Astrocyte of the cerebellum (primary cell): ENCODE results near the gene GGCT.
"Not testable (repeated sequence)": the region's sequence is repeated elsewhere in the genome, so short reads cannot be mapped to it uniquely, and the experiment has no call there.

Source experiments
- DNase-seq: peaks from one replicate; pipeline ENCODE4 v3.0.0-alpha.2; 2011; ENCODE audit warnings: low read depth
- H3K4me3 ChIP-seq: 2 replicates; pipeline ENCODE4 v1.5.1; 2011; ENCODE audit warnings: mild to moderate bottlenecking, low read depth, low read length, moderate library complexity
- CTCF ChIP-seq: IDR thresholded peaks from 2 replicates; pipeline ENCODE4 v1.5.1; 2012; ENCODE audit warnings: low read length, low read depth, moderate library complexity, mild to moderate bottlenecking; ENCODE audit errors: missing control alignments
- in situ Hi-C: cut with HindIII; loops from 2 replicates; pipeline ENCODE4 v1.10.0; 2017; ENCODE audit warnings: low sequenced_read_pairs

The GGCT gene

GRCh38 chr7:30528779-30529178 lies 24.1 kb upstream of the GGCT start:
- in situ Hi-C loops = no loop called here
- no peak for TF ChIP-seq CTCF
- no peak for DNase-seq
- no peak overlapping the region for H3K4me3 ChIP-seq

GRCh38 chr7:30527297-30527696 lies 22.7 kb upstream of the GGCT start:
- in situ Hi-C loops, H3K4me3 ChIP-seq: not testable (repeated sequence)

GRCh38 chr7:30526163-30526562 lies 21.5 kb upstream of the GGCT start:
- no peak for TF ChIP-seq CTCF
- H3K4me3 ChIP-seq = no peak overlapping the region
- in situ Hi-C loops = no loop called here
- no peak for DNase-seq

More at GRCh38 chr7:30527297-30527696, 22.7 kb upstream of the GGCT start:
- not testable (repeated sequence) for DNase-seq

GRCh38 chr7:30525429-30525828 lies 20.8 kb upstream of the GGCT start:
- no peak for TF ChIP-seq CTCF
- no peak for DNase-seq
- H3K4me3 ChIP-seq = no peak overlapping the region
- in situ Hi-C loops = no loop called here

GRCh38 chr7:30524545-30524944 lies 19.9 kb upstream of the GGCT start:
- in situ Hi-C loops = no loop called here
- TF ChIP-seq CTCF = no peak
- no peak for DNase-seq
- H3K4me3 ChIP-seq = no peak overlapping the region

GRCh38 chr7:30523466-30523865 lies 18.8 kb upstream of the GGCT start:
- no peak overlapping the region for H3K4me3 ChIP-seq
- in situ Hi-C loops = no loop called here
- no peak for DNase-seq
- TF ChIP-seq CTCF = no peak

GRCh38 chr7:30522159-30522558 lies 17.5 kb upstream of the GGCT start:
- no peak for DNase-seq
- no peak overlapping the region for H3K4me3 ChIP-seq
- no peak for TF ChIP-seq CTCF

More at GRCh38 chr7:30522159-30522558, 17.5 kb upstream of the GGCT start:
- in situ Hi-C loops = no loop called here
